DOHH2 (cell line): ENCODE measurements around the gene CTDP1.

ENCODE experiments used
- H3F3A ChIP-seq: fragments of 200-600 bp; sonication (generic), shearing (Covaris generic); 2 replicates; pipeline ENCODE4 v1.6.0; 2016; ENCODE audit warnings: antibody characterized with exemption, mild to moderate bottlenecking; ENCODE audit not compliant: control insufficient read depth, insufficient read depth
- H3K27ac ChIP-seq: fragments of 200-600 bp; sonication (generic); 2 replicates; pipeline ENCODE4 v1.5.1; 2014; ENCODE audit warnings: low read depth, mild to moderate bottlenecking, low read length, moderate library complexity
- H3K27me3 ChIP-seq: fragments of 200-600 bp; sonication (generic); 2 replicates; pipeline ENCODE4 v1.6.1; 2014; ENCODE audit warnings: mild to moderate bottlenecking, low read length, mixed read lengths; ENCODE audit not compliant: control insufficient read depth
- H3K36me3 ChIP-seq: fragments of 200-600 bp; sonication (generic); 2 replicates; pipeline ENCODE4 v1.6.1; 2014; ENCODE audit warnings: mild to moderate bottlenecking, low read length, moderate library complexity, mixed read lengths; ENCODE audit not compliant: control insufficient read depth
- H3K4me1 ChIP-seq: fragments of 200-600 bp; sonication (generic); 2 replicates; pipeline ENCODE4 v1.6.1; 2014; ENCODE audit warnings: mild to moderate bottlenecking, low read length, mixed read lengths; ENCODE audit not compliant: control insufficient read depth
- H3K4me2 ChIP-seq: fragments of 200-600 bp; sonication (generic); 2 replicates; pipeline ENCODE4 v1.6.0; 2014; ENCODE audit warnings: mild to moderate bottlenecking, low read length, moderate library complexity
- H3K4me3 ChIP-seq: fragments of 200-600 bp; sonication (generic); 2 replicates; pipeline ENCODE4 v1.5.1; 2014; ENCODE audit warnings: mild to moderate bottlenecking, low read length, mixed read lengths
- H3K79me2 ChIP-seq: fragments of 200-600 bp; sonication (generic); 2 replicates; pipeline ENCODE4 v1.6.1; 2014; ENCODE audit warnings: mild to moderate bottlenecking, low read length, mixed read lengths; ENCODE audit not compliant: control insufficient read depth
- H3K9me2 ChIP-seq: fragments of 200-600 bp; sonication (generic); replicated peaks from 2 replicates; pipeline ENCODE4 v1.6.1; 2014; ENCODE audit warnings: mild to moderate bottlenecking, low read length, mixed read lengths; ENCODE audit not compliant: control insufficient read depth
- H3K9me3 ChIP-seq: fragments of 200-600 bp; sonication (generic); 2 replicates; pipeline ENCODE4 v1.6.1; 2014; ENCODE audit warnings: antibody characterized with exemption, low read length, mixed read lengths; ENCODE audit not compliant: control insufficient read depth, insufficient read depth
- H4K20me1 ChIP-seq: fragments of 200-600 bp; sonication (generic); 2 replicates; pipeline ENCODE4 v1.6.0; 2014; ENCODE audit warnings: low read depth, mild to moderate bottlenecking, antibody characterized with exemption, low read length, moderate library complexity; ENCODE audit not compliant: control insufficient read depth, insufficient read depth
- CTCF ChIP-seq: fragments of 200-600 bp; sonication (generic); IDR thresholded peaks from one replicate; pipeline ENCODE4 v1.5.1; 2014; ENCODE audit warnings: antibody characterized with exemption, mild to moderate bottlenecking, low read depth, low read length; ENCODE audit not compliant: poor library complexity, severe bottlenecking
- EZH2phosphoT487 ChIP-seq: fragments of 200-600 bp; sonication (generic); IDR thresholded peaks from 2 replicates; pipeline ENCODE4 v1.6.1; 2017; ENCODE audit warnings: borderline replicate concordance, mild to moderate bottlenecking, antibody characterized with exemption, low read length, moderate library complexity, mixed read lengths

Gene CTDP1

DNA sequence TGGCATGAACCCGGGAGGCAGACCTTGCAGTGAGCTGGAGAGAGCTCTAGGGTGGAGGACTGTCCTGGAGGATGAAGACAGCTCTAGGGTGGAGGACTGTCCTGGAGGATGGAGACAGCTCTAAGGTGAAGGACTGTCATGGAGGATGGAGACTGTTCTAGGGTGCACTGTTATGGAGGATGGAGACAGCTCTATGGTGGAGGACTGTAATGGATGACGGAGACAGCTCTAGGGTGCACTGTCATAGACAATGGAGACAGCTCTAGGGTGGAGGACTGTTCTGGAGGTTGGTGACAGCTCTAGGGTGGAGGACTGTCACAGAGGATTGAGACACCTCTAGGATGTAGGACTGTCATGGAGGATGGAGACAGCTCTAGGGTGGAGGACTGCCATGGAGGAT, 97.1 kb downstream of the CTDP1 start:
- Histone ChIP-seq H3K4me3 (no peak overlapping the region), H3K4me1 (no peaks in the 10 kb centered on the region), H3K27ac (no peak overlapping the region), H3K4me2 (no peak overlapping the region), H3F3A (no peaks in the 10 kb centered on the region), H3K9me3 (no peaks in the 10 kb centered on the region), H3K27me3 (no peaks in the 10 kb centered on the region), H3K79me2 (no peaks in the 10 kb centered on the region), H3K36me3 (no peaks in the 10 kb centered on the region), H4K20me1 (no peaks in the 10 kb centered on the region), H3K9me2 (no peaks in the 10 kb centered on the region)
- TF ChIP-seq EZH2phosphoT487 (no peak), CTCF (no peak)

GRCh38 chr18:79778291-79778791, 98.7 kb downstream of the CTDP1 start:
- TF ChIP-seq CTCF, result no peak
- TF ChIP-seq EZH2phosphoT487, result no peak
- H3K9me2 ChIP-seq, result no peaks in the 10 kb centered on the region
- no peaks in the 10 kb centered on the region for H3K27me3 ChIP-seq
- H3F3A ChIP-seq, result no peaks in the 10 kb centered on the region
- H3K4me1 ChIP-seq, result no peaks in the 10 kb centered on the region
- H4K20me1 ChIP-seq, result no peaks in the 10 kb centered on the region
- H3K4me3 ChIP-seq, result no peak overlapping the region
- no peaks in the 10 kb centered on the region for H3K36me3 ChIP-seq
- no peak overlapping the region for H3K4me2 ChIP-seq
- H3K27ac ChIP-seq, result no peak overlapping the region
- H3K79me2 ChIP-seq, result no peaks in the 10 kb centered on the region
- H3K9me3 ChIP-seq, result no peaks in the 10 kb centered on the region

GRCh38 chr18:79779021-79779699, 99.6 kb downstream of the CTDP1 start:
- Histone ChIP-seq H3K4me2 (no peak overlapping the region), H3K79me2 (no peaks in the 10 kb centered on the region), H3K36me3 (no peaks in the 10 kb centered on the region), H3K27ac (no peak overlapping the region), H3K27me3 (no peaks in the 10 kb centered on the region), H3K4me3 (no peak overlapping the region), H3K9me3 (no peaks in the 10 kb centered on the region), H3K4me1 (no peaks in the 10 kb centered on the region), H4K20me1 (no peaks in the 10 kb centered on the region), H3F3A (no peaks in the 10 kb centered on the region), H3K9me2 (no peaks in the 10 kb centered on the region)
- TF ChIP-seq EZH2phosphoT487, result no peak

GRCh38 chr18:79779700-79780190, 100.1 kb downstream of the CTDP1 start:
- Histone ChIP-seq H3F3A (no peaks in the 10 kb centered on the region), H3K79me2 (no peaks in the 10 kb centered on the region), H3K4me2 (no peak overlapping the region), H3K36me3 (no peaks in the 10 kb centered on the region), H3K27ac (no peak overlapping the region), H3K27me3 (peaks cover 3% of the 10 kb centered on the region; the same call in 1 of the 2 replicates), H4K20me1 (no peaks in the 10 kb centered on the region), H3K9me3 (no peaks in the 10 kb centered on the region), H3K4me3 (no peak overlapping the region), H3K4me1 (peaks cover 3% of the 10 kb centered on the region; the same call in 1 of the 2 replicates), H3K9me2 (no peaks in the 10 kb centered on the region)
- TF ChIP-seq EZH2phosphoT487 (no peak), CTCF (no peak)
